ENCODE results near the gene SMAD7. TPM values are rescaled to one million over a fixed set of nuclear protein-coding genes. Genes with fewer than 3 reads are reported as not detected.
A peak's percentile ranks its signal among the peaks of the same experiment; 100 is the strongest.

Gene SMAD7
- total RNA-seq, 4 donors from 2014 or later: 41.2 to 76.0 (median 55.2) TPM

DNA sequence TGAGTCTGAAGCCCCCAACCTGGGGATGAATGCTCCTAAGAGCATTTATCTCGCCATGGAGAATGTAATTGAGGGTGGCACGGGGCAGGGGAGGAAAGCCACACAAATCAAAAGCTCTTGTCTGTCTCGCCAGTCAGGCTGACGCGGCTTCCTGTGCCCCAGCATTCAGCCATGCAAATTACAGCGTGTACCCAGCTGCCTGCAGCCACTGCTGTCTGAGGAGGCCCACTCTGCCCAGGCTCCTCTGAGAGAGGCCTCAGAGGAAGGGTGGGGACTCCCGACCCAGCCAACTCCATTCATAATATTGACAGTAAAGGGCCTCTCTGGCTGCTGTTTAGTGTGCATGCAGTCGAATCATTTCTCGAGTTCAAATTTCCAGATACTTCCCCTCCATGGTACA lies 22.0 kb downstream of the SMAD7 start:
- H3K4me1 ChIP-seq: peaks cover 37 to 100% (median 87%) of the 10 kb centered on the region in 3 donors
- H3K27ac ChIP-seq: peak overlapping the region; percentile 36 to 98 (median 92)
- WGBS, 2 donors (ENCODE audit: low coverage in 1 of 2): 0 to 14% methylated on average over 3 to 5 of the region's 9 CpGs
- no peaks in the 10 kb centered on the region for H3K27me3 ChIP-seq
- no peaks in the 10 kb centered on the region for H3K9me3 ChIP-seq
- H3K4me3 ChIP-seq: peak overlapping the region in 1 of 2 donors; percentile 12
- no peak for ATAC-seq
- no peaks in the 10 kb centered on the region for H3K36me3 ChIP-seq
- TF ChIP-seq POLR2A (IDR thresholded peaks at IDR 0.05) (no peak), POLR2AphosphoS5 (IDR thresholded peaks at IDR 0.05) (no peak), EP300 (IDR thresholded peaks at IDR 0.05) (no peak)
- TF ChIP-seq, protein P1, sequence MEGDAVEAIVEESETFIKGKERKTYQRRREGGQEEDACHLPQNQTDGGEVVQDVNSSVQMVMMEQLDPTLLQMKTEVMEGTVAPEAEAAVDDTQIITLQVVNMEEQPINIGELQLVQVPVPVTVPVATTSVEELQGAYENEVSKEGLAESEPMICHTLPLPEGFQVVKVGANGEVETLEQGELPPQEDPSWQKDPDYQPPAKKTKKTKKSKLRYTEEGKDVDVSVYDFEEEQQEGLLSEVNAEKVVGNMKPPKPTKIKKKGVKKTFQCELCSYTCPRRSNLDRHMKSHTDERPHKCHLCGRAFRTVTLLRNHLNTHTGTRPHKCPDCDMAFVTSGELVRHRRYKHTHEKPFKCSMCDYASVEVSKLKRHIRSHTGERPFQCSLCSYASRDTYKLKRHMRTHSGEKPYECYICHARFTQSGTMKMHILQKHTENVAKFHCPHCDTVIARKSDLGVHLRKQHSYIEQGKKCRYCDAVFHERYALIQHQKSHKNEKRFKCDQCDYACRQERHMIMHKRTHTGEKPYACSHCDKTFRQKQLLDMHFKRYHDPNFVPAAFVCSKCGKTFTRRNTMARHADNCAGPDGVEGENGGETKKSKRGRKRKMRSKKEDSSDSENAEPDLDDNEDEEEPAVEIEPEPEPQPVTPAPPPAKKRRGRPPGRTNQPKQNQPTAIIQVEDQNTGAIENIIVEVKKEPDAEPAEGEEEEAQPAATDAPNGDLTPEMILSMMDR (IDR thresholded peaks at IDR 0.05): no peak

DNA sequence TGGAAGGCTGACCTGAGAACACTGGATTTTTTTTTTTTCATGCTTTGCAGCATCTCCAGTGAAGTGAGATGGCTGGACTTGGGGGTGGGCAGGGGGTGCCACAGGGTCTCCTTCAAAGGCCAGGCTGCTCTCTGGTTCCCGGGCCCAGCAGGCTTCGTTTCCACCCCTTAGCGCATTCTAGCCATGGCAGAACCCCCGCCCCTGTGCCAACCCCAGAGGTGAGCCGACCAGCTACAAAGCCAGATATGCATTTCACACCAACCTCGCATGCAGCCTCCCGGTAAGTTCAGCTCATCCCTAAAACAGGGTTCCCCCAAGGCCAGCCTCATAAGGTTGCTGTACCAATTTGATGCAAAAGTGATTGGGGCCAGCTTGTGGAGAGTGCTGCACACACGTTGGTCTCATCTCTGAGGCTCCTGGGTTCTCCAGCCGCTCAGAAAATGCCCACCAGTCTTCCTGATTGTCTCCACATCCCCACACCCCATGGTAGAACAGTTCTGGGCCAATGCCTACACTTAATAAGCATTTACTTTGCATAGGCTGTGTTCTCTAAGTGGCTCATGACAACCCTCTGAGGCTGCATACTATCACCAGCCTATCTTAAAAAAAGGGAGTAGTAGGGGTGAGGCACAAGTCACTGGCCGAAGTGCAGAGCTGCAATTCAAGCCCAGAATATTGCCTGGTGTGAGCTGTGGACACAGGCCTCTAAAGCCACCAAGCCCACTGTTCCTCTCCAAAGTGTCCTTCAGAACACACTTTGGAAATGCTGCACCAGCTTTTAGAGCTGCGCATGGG lies 23.3 kb downstream of the SMAD7 start:
- 63 to 80% methylated on average over 3 to 7 of the region's 11 CpGs for WGBS, 2 donors (ENCODE audit: low coverage in 1 of 2)
- Histone ChIP-seq H3K27me3 (no peaks in the 10 kb centered on the region), H3K4me1 (peaks cover 27 to 100% (median 86%) of the 10 kb centered on the region in 3 donors), H3K36me3 (no peaks in the 10 kb centered on the region), H3K9me3 (no peaks in the 10 kb centered on the region), H3K27ac (peak overlapping the region in 3 of 4 donors; percentile 90 to 98 (median 93)), H3K4me3 (no peak overlapping the region)
- ATAC-seq: no peak
- TF ChIP-seq POLR2A (IDR thresholded peaks at IDR 0.05) (no peak), EP300 (IDR thresholded peaks at IDR 0.05) (no peak)

DNA sequence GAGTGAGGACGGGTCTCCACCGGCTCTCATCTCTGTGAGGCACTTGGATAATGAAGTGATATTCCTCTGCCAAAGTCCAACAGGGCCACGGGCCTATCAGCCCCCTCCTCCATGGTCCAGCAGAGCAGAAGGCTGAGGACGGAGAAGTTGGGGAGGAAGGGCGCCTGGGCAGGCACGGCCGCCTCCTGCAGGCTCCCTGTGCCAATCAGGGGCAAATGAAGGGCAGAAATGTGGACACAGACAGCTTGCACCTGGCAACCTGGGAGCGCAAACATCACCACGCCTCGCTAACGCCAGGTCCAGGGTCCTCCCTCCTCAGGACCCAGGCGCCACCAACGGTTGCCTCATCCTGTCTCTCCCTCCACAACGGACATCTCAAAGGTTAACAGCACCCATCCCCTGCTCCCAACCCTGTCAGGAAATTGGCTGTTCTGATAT lies 24.3 kb downstream of the SMAD7 start:
- H3K27me3 ChIP-seq: no peaks in the 10 kb centered on the region
- H3K27ac ChIP-seq: peak overlapping the region in 3 of 4 donors; percentile 90 to 98 (median 93)
- TF ChIP-seq POLR2AphosphoS5 (IDR thresholded peaks at IDR 0.05) (no peak), EP300 (IDR thresholded peaks at IDR 0.05) (no peak), POLR2A (IDR thresholded peaks at IDR 0.05) (no peak)
- TF ChIP-seq, protein P1 (IDR thresholded peaks at IDR 0.05): no peak
- ATAC-seq: no peak
- H3K4me1 ChIP-seq: peaks cover 19 to 100% (median 80%) of the 10 kb centered on the region in 3 donors
- 76% methylated on average over 5 of the region's 14 CpGs; no CpG with 5 or more reads in 1 of the 2 donors for WGBS, 2 donors (ENCODE audit: low coverage in 1 of 2)
- peaks cover 0 to 3% of the 10 kb centered on the region in 2 donors for H3K36me3 ChIP-seq
- no peak overlapping the region for H3K4me3 ChIP-seq
- no peaks in the 10 kb centered on the region for H3K9me3 ChIP-seq

DNA sequence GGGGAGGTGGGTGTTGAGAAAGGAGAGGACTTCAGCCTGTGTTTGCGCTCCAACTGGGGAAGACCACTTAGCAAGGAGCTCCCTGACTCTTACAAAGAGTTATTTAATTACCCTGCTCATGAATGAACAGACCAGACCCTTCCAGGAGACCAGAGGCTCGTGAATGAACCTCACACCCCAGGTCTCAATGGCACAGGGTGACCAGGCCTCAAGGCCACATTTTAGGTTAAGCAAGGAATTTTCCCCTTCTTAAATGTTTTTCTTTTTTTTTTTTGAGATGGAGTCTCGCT lies 25.3 kb downstream of the SMAD7 start:
- 60 to 72% methylated on average over 1 to 2 of the region's 3 CpGs for WGBS, 2 donors (ENCODE audit: low coverage in 1 of 2)
- Histone ChIP-seq H3K4me1 (peaks cover 16 to 100% (median 70%) of the 10 kb centered on the region in 3 donors), H3K9me3 (no peaks in the 10 kb centered on the region), H3K36me3 (peaks cover 0 to 13% of the 10 kb centered on the region in 2 donors), H3K27me3 (no peaks in the 10 kb centered on the region), H3K27ac (peak overlapping the region in 3 of 4 donors; percentile 71 to 98 (median 83)), H3K4me3 (no peak overlapping the region)
- no peak for ATAC-seq
- no peak for TF ChIP-seq POLR2A (IDR thresholded peaks at IDR 0.05)
- no peak for TF ChIP-seq POLR2AphosphoS5 (IDR thresholded peaks at IDR 0.05)
- TF ChIP-seq, protein P1 (IDR thresholded peaks at IDR 0.05): no peak
- TF ChIP-seq EP300 (IDR thresholded peaks at IDR 0.05): no peak

DNA sequence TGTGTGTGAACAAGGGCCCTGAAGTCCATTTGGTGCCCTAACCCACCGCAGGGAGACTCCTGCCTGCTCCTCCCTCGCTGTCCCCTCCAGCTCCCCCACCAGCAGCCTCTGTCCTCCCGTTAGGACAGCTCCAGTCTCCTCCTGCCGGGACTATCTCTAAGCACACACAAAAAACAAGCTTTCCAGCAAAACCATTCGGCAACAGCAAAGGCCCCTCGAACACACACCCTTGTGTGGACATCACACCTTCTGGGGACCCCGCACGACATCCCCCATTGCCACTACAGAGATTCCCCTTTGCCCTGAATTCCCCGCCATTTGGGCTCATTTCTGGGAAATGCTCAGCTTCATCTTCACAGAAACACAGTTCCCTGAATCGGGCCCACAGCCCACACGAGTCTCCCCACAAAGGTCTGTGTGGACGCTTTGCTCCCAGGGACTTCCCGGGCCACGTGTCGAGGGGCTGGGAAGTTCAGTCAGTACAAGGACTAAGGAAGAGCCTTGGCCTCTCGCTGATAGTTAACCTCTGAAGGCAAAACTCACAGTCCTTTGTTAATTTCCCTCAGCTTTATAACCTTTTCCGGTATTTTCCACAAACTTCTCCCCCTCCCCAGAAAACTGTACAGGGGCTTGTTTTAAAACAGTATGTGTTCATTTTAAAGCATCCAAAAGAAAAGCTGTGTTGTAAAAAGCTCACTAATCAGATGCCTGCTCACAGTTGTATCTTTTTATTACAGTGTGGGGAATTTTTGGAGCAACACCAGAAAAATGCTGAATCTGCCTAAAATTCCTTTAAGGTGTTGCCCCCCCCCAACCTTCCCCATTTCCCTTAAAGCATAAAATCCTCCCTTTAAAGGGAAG lies 25.9 kb downstream of the SMAD7 start:
- Histone ChIP-seq H3K4me1 (peaks cover 12 to 99% (median 64%) of the 10 kb centered on the region in 3 donors), H3K27me3 (no peaks in the 10 kb centered on the region), H3K4me3 (peak overlapping the region in 1 of 2 donors; percentile 7), H3K27ac (peak overlapping the region; percentile 1 to 98 (median 77)), H3K9me3 (no peaks in the 10 kb centered on the region), H3K36me3 (peaks cover 0 to 17% of the 10 kb centered on the region in 2 donors)
- TF ChIP-seq, protein P1 (IDR thresholded peaks at IDR 0.05): no peak
- TF ChIP-seq EP300 (IDR thresholded peaks at IDR 0.05): no peak
- no peak for TF ChIP-seq POLR2A (IDR thresholded peaks at IDR 0.05)
- TF ChIP-seq POLR2AphosphoS5 (IDR thresholded peaks at IDR 0.05): no peak
- ATAC-seq: no peak
- 36 to 62% methylated on average over 6 to 10 of the region's 17 CpGs for WGBS, 2 donors (ENCODE audit: low coverage in 1 of 2)
